HCT116 (cell line): Measurements from ENCODE around the gene ATP13A3. TPM values are rescaled to one million over a fixed set of nuclear protein-coding genes. Genes with fewer than 3 reads are reported as not detected.

Experiments
- ATAC-seq: fragments of 200-7000 bp; cut with Tn5 transposase; 2 replicates; pipeline ENCODE4 v1.9.1; 2020; ENCODE audit warnings: mild to moderate bottlenecking, moderate library complexity
- BruUV-seq: library from RNA; stranded (reverse); fragments of 400-500 nt; replicated peaks from 2 replicates; lab custom pipeline; 2021; lab: Mats Ljungman, UMichigan
- CTCF ChIA-PET: fragments of 300-600 bp; sonication (Branson Sonifier 250); formaldehyde crosslinking; loops from one replicate; lab custom pipeline; 2021; ENCODE audit warnings: antibody characterized with exemption; lab: Charles Lee
- POLR2A ChIA-PET: fragments of 300-600, 350-600 bp; sonication (Branson Sonifier 250); formaldehyde crosslinking; loops from one replicate; lab custom pipeline; 2021; ENCODE audit warnings: antibody characterized with exemption; lab: Charles Lee
- RAD21 ChIA-PET, 2 experiments: fragments of 300-600 bp; sonication (Branson Sonifier 250); formaldehyde crosslinking; loops; one replicate each; lab custom pipeline; 2023; ENCODE audit warnings: low total read pairs in 2 of 2; ENCODE audit not compliant: uncharacterized antibody in 2 of 2, unreplicated experiment in 2 of 2, low non-redundant PET in 1 of 2; lab: Charles Lee
- DNase-seq: peaks from one replicate; pipeline ENCODE4 v3.0.0-alpha.2; 2010; ENCODE audit warnings: low read depth, low spot score
- H2AFZ ChIP-seq: fragments of 200-600 bp; shearing (Covaris generic), sonication (generic); 2 replicates; pipeline ENCODE4 v1.6.1; 2017; ENCODE audit warnings: low read depth, mixed run types, mixed read lengths, antibody characterized with exemption, low read length; ENCODE audit not compliant: poor library complexity, severe bottlenecking
- H3K27ac ChIP-seq: 2 replicates; pipeline ENCODE4 v1.5.1; 2012; ENCODE audit warnings: low read depth, low read length
- H3K27me3 ChIP-seq: fragments of 200-600 bp; sonication (generic); 2 replicates; pipeline ENCODE4 v1.6.1; 2016; ENCODE audit warnings: mixed run types, low read length, mixed read lengths; ENCODE audit not compliant: insufficient read depth
- H3K36me3 ChIP-seq, 2 experiments: fragments of 200-500 bp in 1 of 2; fragments of 200-600 bp in 1 of 2; sonication (Bioruptor generic) in 1 of 2; sonication (generic) in 1 of 2; 2 replicates each; pipeline versions ENCODE4 v1.5.1 to v1.6.1; 2014 to 2016; ENCODE audit warnings: low read length in 2 of 2, inconsistent platforms in 1 of 2, mixed read lengths in 1 of 2, mixed run types in 1 of 2; ENCODE audit not compliant: insufficient read depth in 2 of 2, control insufficient read depth in 1 of 2
- H3K4me1 ChIP-seq, 2 experiments: fragments of 200-600 bp in 1 of 2; sonication (generic) in 1 of 2; 2 replicates each; pipeline versions ENCODE4 v1.5.1 to v1.6.1; 2012 to 2017; ENCODE audit warnings: low read length in 2 of 2, inconsistent platforms in 1 of 2, mild to moderate bottlenecking in 1 of 2, mixed read lengths in 1 of 2, mixed run types in 1 of 2, moderate library complexity in 1 of 2; ENCODE audit not compliant: insufficient read depth in 2 of 2, control insufficient read depth in 1 of 2
- H3K4me2 ChIP-seq: fragments of 200-600 bp; sonication (generic); 2 replicates; pipeline ENCODE4 v1.6.1; 2017; ENCODE audit warnings: mixed run types, low read length, mixed read lengths
- H3K4me3 ChIP-seq, 2 experiments: fragments of 200-600 bp in 1 of 2; sonication (generic) in 1 of 2; replicated peaks in 1 of 2; 2 replicates each; pipeline ENCODE4 v1.5.1; 2011 to 2016; ENCODE audit warnings: low read length in 2 of 2, control low read depth in 1 of 2, low read depth in 1 of 2, mild to moderate bottlenecking in 1 of 2, mixed read lengths in 1 of 2, mixed run types in 1 of 2
- H3K79me2 ChIP-seq: fragments of 200-600 bp; sonication (generic); 2 replicates; pipeline ENCODE4 v1.6.1; 2017; ENCODE audit warnings: mild to moderate bottlenecking, mixed run types, low read length, moderate library complexity, mixed read lengths; ENCODE audit not compliant: insufficient read depth
- H3K9ac ChIP-seq: fragments of 200-600 bp; sonication (generic); 2 replicates; pipeline ENCODE4 v1.6.1; 2016; ENCODE audit warnings: low read length, mixed read lengths
- H3K9me2 ChIP-seq: fragments of 200-600 bp; sonication (generic), shearing (Covaris generic); 2 replicates; pipeline ENCODE4 v1.6.1; 2017; ENCODE audit warnings: mixed run types, mild to moderate bottlenecking, moderate library complexity; ENCODE audit not compliant: insufficient read depth
- H3K9me3 ChIP-seq, 2 experiments: fragments of 200-500 bp in 1 of 2; fragments of 200-600 bp in 1 of 2; sonication (Bioruptor generic) in 1 of 2; sonication (generic) in 1 of 2; 2 replicates each; pipeline ENCODE4 v1.6.1; 2014 to 2017; ENCODE audit warnings: low read length in 2 of 2, mixed read lengths in 2 of 2, inconsistent platforms in 1 of 2, low read depth in 1 of 2, mild to moderate bottlenecking in 1 of 2, mixed run types in 1 of 2, moderate library complexity in 1 of 2; ENCODE audit not compliant: control insufficient read depth in 1 of 2, insufficient read depth in 1 of 2
- H4K20me1 ChIP-seq: fragments of 200-600 bp; sonication (generic), shearing (Covaris generic); 2 replicates; pipeline ENCODE4 v1.6.1; 2017; ENCODE audit warnings: mixed run types, mild to moderate bottlenecking, moderate library complexity; ENCODE audit not compliant: insufficient read depth
- ATF3 ChIP-seq: IDR thresholded peaks from 2 replicates; pipeline ENCODE4 v1.6.1; 2012
- CBX3 ChIP-seq: IDR thresholded peaks from 2 replicates; pipeline ENCODE4 v1.6.1; 2012; ENCODE audit warnings: low read depth
- CEBPB ChIP-seq: IDR thresholded peaks from 2 replicates; pipeline ENCODE4 v1.6.1; 2012; ENCODE audit warnings: low read depth
- ELF1 ChIP-seq: IDR thresholded peaks from 2 replicates; pipeline ENCODE4 v1.6.1; 2012; ENCODE audit warnings: low read depth, borderline replicate concordance
- EZH2phosphoT487 ChIP-seq: fragments of 200-600 bp; IDR thresholded peaks from 2 replicates; pipeline ENCODE4 v1.6.1; 2018; ENCODE audit warnings: antibody characterized with exemption, borderline replicate concordance
- FOSL1 ChIP-seq: IDR thresholded peaks from 2 replicates; pipeline ENCODE4 v1.6.1; 2012; ENCODE audit warnings: low read depth
- JUND ChIP-seq: IDR thresholded peaks from 2 replicates; pipeline ENCODE4 v1.6.1; 2012
- POLR2A ChIP-seq: IDR thresholded peaks from 2 replicates; pipeline ENCODE4 v1.7.0; 2011; ENCODE audit warnings: borderline replicate concordance; ENCODE audit not compliant: insufficient read depth, insufficient read length; ENCODE audit errors: extremely low read depth
- RAD21 ChIP-seq: IDR thresholded peaks from 2 replicates; pipeline ENCODE4 v1.6.1; 2012; ENCODE audit warnings: low read depth, mild to moderate bottlenecking
- TCF7L2 ChIP-seq: IDR thresholded peaks from 2 replicates; pipeline ENCODE4 v1.7.0; 2011; ENCODE audit warnings: borderline replicate concordance, inconsistent platforms; ENCODE audit not compliant: insufficient read depth, insufficient read length; ENCODE audit errors: extremely low read depth
- ZFX ChIP-seq: fragments of 450-650 bp; IDR thresholded peaks from 2 replicates; pipeline ENCODE4 v1.6.1; 2017
- intact Hi-C: fragments of 100-400 bp; cut with micrococcal nuclease; formaldehyde crosslinking; loops from 2 replicates; pipeline ENCODE4 v1.10.0; 2022
- total RNA-seq: library from RNA; stranded (reverse); gene quantifications from one replicate; pipeline ENCODE4 v1.2.1, GENCODE V29; 2021; ENCODE audit not compliant: unreplicated experiment

The ATP13A3 gene
- total RNA-seq, 1 experiment from 2014 or later: 139 TPM

DNA sequence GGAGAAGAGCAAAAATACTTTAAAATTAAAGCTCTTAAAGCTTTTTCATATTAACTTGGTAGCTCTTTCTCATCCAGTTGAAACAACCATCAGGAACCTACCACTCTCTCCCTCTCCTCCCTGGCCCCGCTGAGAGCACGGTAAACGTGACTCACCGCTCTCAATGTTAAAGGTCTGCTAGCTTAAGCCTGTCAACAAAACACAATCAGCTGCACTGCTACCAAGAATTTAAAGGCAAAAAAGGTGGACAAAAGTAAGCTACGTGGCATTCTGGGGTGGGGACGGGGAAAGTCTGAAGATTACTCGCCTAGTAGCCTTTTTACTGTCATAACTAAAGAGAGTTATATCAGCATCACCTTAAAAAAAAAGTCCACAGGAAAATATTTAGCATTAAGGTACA is 79.4 kb downstream of the ATP13A3 start:
- H3K79me2 ChIP-seq: no peaks in the 10 kb centered on the region
- H2AFZ ChIP-seq: no peak overlapping the region
- ChIA-PET POLR2A (no interaction called here), RAD21 (no interaction called here), CTCF (interaction anchor here (1.1 to 2.7 kb wide), 2 partner anchors 9 to 64 kb away, joined by 3 to 9 read pairs; no protein-coding TSS in a partner anchor)
- H3K4me2 ChIP-seq: no peak overlapping the region
- no peak overlapping the region for H3K4me3 ChIP-seq
- no peak overlapping the region for H3K27ac ChIP-seq
- H3K9me2 ChIP-seq: no peaks in the 10 kb centered on the region
- H3K9me3 ChIP-seq: no peaks in the 10 kb centered on the region
- DNase-seq (no peak), ATAC-seq (no peak)
- intact Hi-C loops: loop anchor here (10.0 kb wide), 1 partner anchor 743 kb away; no protein-coding TSS in a partner anchor
- TF ChIP-seq CEBPB (no peak), ATF3 (no peak), ELF1 (no peak)
- no peaks in the 10 kb centered on the region; a peak in 1 of 4 replicates for H3K4me1 ChIP-seq
- BruUV-seq: no TSS peak
- no peaks in the 10 kb centered on the region for H4K20me1 ChIP-seq
- no peak overlapping the region for H3K9ac ChIP-seq
- H3K36me3 ChIP-seq: peaks cover 0 to 12% of the 10 kb centered on the region in 2 experiments; a peak in 3 of 4 replicates
- H3K27me3 ChIP-seq: no peaks in the 10 kb centered on the region

DNA sequence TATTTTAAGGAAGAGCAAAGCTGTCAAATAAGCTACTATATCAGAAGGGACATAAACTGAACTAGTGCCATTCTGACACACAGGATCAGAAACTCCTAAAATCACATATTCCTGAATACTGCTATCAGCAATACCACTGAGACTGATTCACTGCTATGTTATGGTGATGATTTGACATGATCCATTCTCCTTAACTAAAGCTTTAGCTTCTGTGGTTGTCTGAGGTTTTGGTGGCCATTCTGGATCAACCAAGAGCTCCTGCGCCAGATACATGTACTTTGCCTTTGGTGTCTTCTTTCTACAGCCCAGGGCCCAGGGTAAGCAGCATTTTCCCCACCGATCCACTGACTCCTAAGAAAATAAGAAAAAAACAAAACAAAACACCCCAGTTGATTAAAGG is 81.0 kb downstream of the ATP13A3 start:
- Histone ChIP-seq H3K36me3 (peaks cover 0 to 7% of the 10 kb centered on the region in 2 experiments; a peak in 1 of 4 replicates), H3K9me3 (no peaks in the 10 kb centered on the region), H3K27me3 (no peaks in the 10 kb centered on the region), H4K20me1 (no peaks in the 10 kb centered on the region), H2AFZ (no peak overlapping the region), H3K4me1 (no peaks in the 10 kb centered on the region; a peak in 1 of 4 replicates), H3K79me2 (no peaks in the 10 kb centered on the region), H3K27ac (no peak overlapping the region), H3K4me3 (no peak overlapping the region), H3K9me2 (no peaks in the 10 kb centered on the region), H3K9ac (no peak overlapping the region), H3K4me2 (no peak overlapping the region)
- TF ChIP-seq RAD21 (no peak), FOSL1 (no peak), CBX3 (no peak), TCF7L2 (no peak), JUND (no peak), ZFX (no peak), EZH2phosphoT487 (no peak), POLR2A (no peak), CEBPB (no peak)
- ChIA-PET CTCF (interaction anchor here (1.1 to 2.7 kb wide), 3 partner anchors 62 to 168 kb away, joined by 3 to 9 read pairs (median 3); no protein-coding TSS in a partner anchor), RAD21 (interaction anchor here in 1 of 2 experiments (0.6 kb wide), 1 partner anchor 577 kb away, joined by 3 read pairs; no protein-coding TSS in a partner anchor), POLR2A (no interaction called here)
- no TSS peak for BruUV-seq
- DNase-seq: no peak
- intact Hi-C loops: loop anchor here (2.0 to 10.0 kb wide), 2 partner anchors 625 to 741 kb away; no protein-coding TSS in a partner anchor
- ATAC-seq: no peak
